IMR-90 (cell line): ENCODE results near the gene SAMD10. TPM values are rescaled to one million over a fixed set of nuclear protein-coding genes. Genes with fewer than 3 reads are reported as not detected.

Source experiments
- ATAC-seq: fragments of 200-7000 bp; cut with Tn5 transposase; 2 replicates; pipeline ENCODE4 v1.9.1; 2020; ENCODE audit warnings: low read depth, mild to moderate bottlenecking, moderate library complexity
- BruUV-seq: library from RNA; stranded (reverse); fragments of 400-500 nt; replicated peaks from 2 replicates; lab custom pipeline; 2021; lab: Mats Ljungman, UMichigan
- CTCF ChIA-PET: fragments of 300-600 bp; formaldehyde crosslinking; extraction: SDS; loops from one replicate; lab custom pipeline; 2021; ENCODE audit warnings: antibody characterized with exemption; lab: Yijun Ruan, JAX
- POLR2A ChIA-PET: fragments of 300-600 bp; sonication (Branson Sonifier 250); formaldehyde crosslinking; loops from one replicate; lab custom pipeline; 2022; ENCODE audit warnings: antibody characterized with exemption; ENCODE audit not compliant: unreplicated experiment; lab: Charles Lee
- DNase-seq: peaks from one replicate; pipeline ENCODE4 v3.0.0; 2013
- H2AFZ ChIP-seq: replicated peaks from 2 replicates; pipeline ENCODE3; 2013; ENCODE audit warnings: low read length, mild to moderate bottlenecking; ENCODE audit not compliant: poor library complexity
- H2AK5ac ChIP-seq: 2 replicates; pipeline ENCODE4 v1.6.1; 2013; ENCODE audit warnings: low read depth, low read length, inconsistent platforms
- H2AK9ac ChIP-seq: replicated peaks from 2 replicates; pipeline ENCODE3; 2013; ENCODE audit warnings: mild to moderate bottlenecking, low read depth, low read length, moderate library complexity; ENCODE audit not compliant: poor library complexity
- H2BK120ac ChIP-seq: 2 replicates; pipeline ENCODE4 v1.6.1; 2013; ENCODE audit warnings: low read depth, low read length, inconsistent platforms
- H2BK15ac ChIP-seq: 3 replicates; pipeline ENCODE4 v1.6.1; 2013; ENCODE audit warnings: low read depth, low read length, inconsistent platforms
- H2BK20ac ChIP-seq: 2 replicates; pipeline ENCODE4 v1.6.1; 2013; ENCODE audit warnings: low read depth, mild to moderate bottlenecking, inconsistent platforms, low read length, moderate library complexity
- H2BK5ac ChIP-seq: 2 replicates; pipeline ENCODE4 v1.6.1; 2013; ENCODE audit warnings: mild to moderate bottlenecking, low read depth, low read length, inconsistent platforms; ENCODE audit not compliant: poor library complexity, severe bottlenecking
- H3K14ac ChIP-seq: replicated peaks from 2 replicates; pipeline ENCODE4 v1.6.1; 2013; ENCODE audit warnings: low read depth, low read length, inconsistent platforms
- H3K18ac ChIP-seq: 2 replicates; pipeline ENCODE4 v1.6.1; 2013; ENCODE audit warnings: low read depth, low read length, control low read depth
- H3K23ac ChIP-seq: 2 replicates; pipeline ENCODE4 v1.6.1; 2013; ENCODE audit warnings: low read depth, low read length, inconsistent platforms
- H3K27ac ChIP-seq: 2 replicates; pipeline ENCODE4 v1.5.1; 2013; ENCODE audit warnings: mild to moderate bottlenecking, control low read depth, low read length; ENCODE audit not compliant: insufficient read depth
- H3K27me3 ChIP-seq: 2 replicates; pipeline ENCODE4 v1.6.1; 2013; ENCODE audit warnings: low read length; ENCODE audit not compliant: control insufficient read depth, insufficient read depth
- H3K36me3 ChIP-seq: 2 replicates; pipeline ENCODE4 v1.6.1; 2013; ENCODE audit warnings: low read length, mixed read lengths; ENCODE audit not compliant: control insufficient read depth, insufficient read depth
- H3K4ac ChIP-seq: 2 replicates; pipeline ENCODE4 v1.6.1; 2013; ENCODE audit warnings: low read depth, low read length, inconsistent platforms
- H3K4me1 ChIP-seq: 2 replicates; pipeline ENCODE4 v1.6.1; 2013; ENCODE audit warnings: low read length, mixed read lengths; ENCODE audit not compliant: control insufficient read depth, insufficient read depth
- H3K4me2 ChIP-seq: 2 replicates; pipeline ENCODE4 v1.6.1; 2013; ENCODE audit warnings: low read depth, mild to moderate bottlenecking, control low read depth, low read length, moderate library complexity
- H3K4me3 ChIP-seq: 2 replicates; pipeline ENCODE4 v1.5.1; 2013; ENCODE audit warnings: low read depth, mild to moderate bottlenecking, control low read depth, low read length, moderate library complexity; ENCODE audit not compliant: insufficient read depth
- H3K56ac ChIP-seq: 2 replicates; pipeline ENCODE4 v1.6.1; 2013; ENCODE audit warnings: low read length, inconsistent platforms; ENCODE audit not compliant: insufficient read depth; ENCODE audit errors: extremely low read depth
- H3K79me1 ChIP-seq, 2 experiments: 2 replicates each; pipeline ENCODE4 v1.6.1; 2013; ENCODE audit warnings: low read length in 2 of 2, inconsistent platforms in 1 of 2, low read depth in 1 of 2
- H3K9ac ChIP-seq: 2 replicates; pipeline ENCODE4 v1.6.1; 2013; ENCODE audit warnings: low read depth, low read length, control low read depth
- H3K9me1 ChIP-seq: 2 replicates; pipeline ENCODE4 v1.6.1; 2013; ENCODE audit warnings: low read length, inconsistent platforms; ENCODE audit not compliant: insufficient read depth
- H3K9me3 ChIP-seq: 2 replicates; pipeline ENCODE4 v1.6.1; 2013; ENCODE audit warnings: low read length; ENCODE audit not compliant: control insufficient read depth, insufficient read depth
- H4K20me1 ChIP-seq: 2 replicates; pipeline ENCODE4 v1.6.1; 2013; ENCODE audit warnings: low read length, inconsistent platforms; ENCODE audit not compliant: insufficient read depth
- H4K5ac ChIP-seq: 2 replicates; pipeline ENCODE4 v1.6.1; 2013; ENCODE audit warnings: mild to moderate bottlenecking, low read depth, low read length, control low read depth
- H4K8ac ChIP-seq, 2 experiments: 2 replicates each; pipeline ENCODE4 v1.6.1; 2013; ENCODE audit warnings: low read depth in 2 of 2, low read length in 2 of 2, control low read depth in 1 of 2, inconsistent platforms in 1 of 2
- H4K91ac ChIP-seq: 2 replicates; pipeline ENCODE4 v1.6.1; 2013; ENCODE audit warnings: low read depth, low read length, inconsistent platforms; ENCODE audit not compliant: insufficient read depth
- BHLHE40 ChIP-seq: fragments of 150-350 bp; IDR thresholded peaks from 2 replicates; pipeline ENCODE4 v1.6.1; 2016; ENCODE audit warnings: mild to moderate bottlenecking, low read depth, low read length
- CEBPB ChIP-seq: IDR thresholded peaks from 2 replicates; pipeline ENCODE4 v1.6.1; 2012; ENCODE audit warnings: low read depth, low read length, improper control_type of control experiment
- CHD1 ChIP-seq: IDR thresholded peaks from 2 replicates; pipeline ENCODE4 v1.6.1; 2012; ENCODE audit warnings: low read depth, low read length, improper control_type of control experiment
- FOS ChIP-seq: fragments of 150-350 bp; IDR thresholded peaks from 2 replicates; pipeline ENCODE4 v1.6.1; 2016; ENCODE audit warnings: low read depth, low read length
- MAFK ChIP-seq: IDR thresholded peaks from 2 replicates; pipeline ENCODE4 v1.6.1; 2012; ENCODE audit warnings: low read depth, low read length, improper control_type of control experiment
- MAZ ChIP-seq: IDR thresholded peaks from 2 replicates; pipeline ENCODE4 v1.6.1; 2012; ENCODE audit warnings: low read depth, mild to moderate bottlenecking, low read length, improper control_type of control experiment, moderate library complexity, borderline replicate concordance
- MXI1 ChIP-seq: IDR thresholded peaks from 2 replicates; pipeline ENCODE4 v1.6.1; 2012; ENCODE audit warnings: low read depth, mild to moderate bottlenecking, low read length, moderate library complexity, borderline replicate concordance
- NFE2L2 ChIP-seq: fragments of 150-350 bp; IDR thresholded peaks from 2 replicates; pipeline ENCODE4 v1.6.1; 2016; ENCODE audit warnings: low read depth, mild to moderate bottlenecking, low read length
- POLR2A ChIP-seq: IDR thresholded peaks from 2 replicates; pipeline ENCODE4 v1.6.1; 2012; ENCODE audit warnings: mild to moderate bottlenecking, low read depth, low read length
- RAD21 ChIP-seq: IDR thresholded peaks from 2 replicates; pipeline ENCODE4 v1.6.1; 2012; ENCODE audit warnings: low read length, improper control_type of control experiment
- RCOR1 ChIP-seq: IDR thresholded peaks from 2 replicates; pipeline ENCODE4 v1.6.1; 2012; ENCODE audit warnings: mild to moderate bottlenecking, low read length, improper control_type of control experiment; ENCODE audit not compliant: insufficient replicate concordance
- RFX5 ChIP-seq: IDR thresholded peaks from 2 replicates; pipeline ENCODE4 v1.8.0; 2012; ENCODE audit warnings: low read depth, mild to moderate bottlenecking, low read length, moderate library complexity
- SMC3 ChIP-seq: fragments of 150-350 bp; IDR thresholded peaks from 2 replicates; pipeline ENCODE4 v1.6.1; 2016; ENCODE audit warnings: low read depth, mild to moderate bottlenecking, antibody characterized with exemption, low read length, moderate library complexity
- WGBS, 2 experiments: methylation state at CpG; one replicate each; pipeline versions ENCODE4 v1.1.5 to v1.1.7; 2013; ENCODE audit warnings: missing lambda C conversion rate in 2 of 2; ENCODE audit not compliant: insufficient read length in 1 of 2; ENCODE audit errors: extremely low coverage in 2 of 2; 5-methylcytosine and 5-hydroxymethylcytosine counted together
- dilution Hi-C: fragments of 300-500 bp; cut with HindIII; formaldehyde crosslinking; loops from one replicate; pipeline ENCODE4 v1.14.3; 2018; ENCODE audit warnings: low sequenced_read_pairs; ENCODE audit not compliant: unreplicated experiment
- in situ Hi-C: fragments of 300-500 bp; cut with MboI; formaldehyde crosslinking; loops from 3 replicates; pipeline ENCODE4 v1.14.3; 2019; ENCODE audit warnings: low sequenced_read_pairs, inconsistent platforms, mixed read lengths
- intact Hi-C: fragments of 100-400 bp; cut with micrococcal nuclease; formaldehyde crosslinking; loops from 2 replicates; pipeline ENCODE4 v1.10.0; 2022
- polyA plus RNA-seq, 3 experiments: library from polyadenylated mRNA; depleted of rRNA; stranded (reverse); fragments of >200 nt; gene quantifications; 2 replicates each; pipeline ENCODE4 v1.2.3, GENCODE V29; 2012; ENCODE audit warnings: low replicate concordance in 1 of 3
- total RNA-seq: library from RNA; depleted of rRNA; stranded (reverse); fragments of >200 nt; gene quantifications from 2 replicates; pipeline ENCODE4 v1.2.3, GENCODE V29; 2012
- TF ChIP-seq, protein P1 (sequence below): fragments of 150-350 bp; IDR thresholded peaks from 2 replicates; pipeline ENCODE4 v1.6.1; 2017; ENCODE audit warnings: mild to moderate bottlenecking, antibody characterized with exemption, low read length, low read depth
- TF ChIP-seq, protein P2 (sequence below): conservative IDR thresholded peaks from 2 replicates; pipeline ENCODE4 v1.5.1; 2012; ENCODE audit warnings: mild to moderate bottlenecking, low read depth, low read length, improper control_type of control experiment
- TF ChIP-seq, protein P3 (sequence below): fragments of 150-350 bp; IDR thresholded peaks from 2 replicates; pipeline ENCODE4 v1.6.1; 2016; ENCODE audit warnings: low read depth, mild to moderate bottlenecking, low read length, moderate library complexity, borderline replicate concordance

The SAMD10 gene
- total and polyA plus RNA-seq, 2 of the 4 experiments (the other 2 are of a cell fraction), result 0.54 to 4.1 TPM

DNA sequence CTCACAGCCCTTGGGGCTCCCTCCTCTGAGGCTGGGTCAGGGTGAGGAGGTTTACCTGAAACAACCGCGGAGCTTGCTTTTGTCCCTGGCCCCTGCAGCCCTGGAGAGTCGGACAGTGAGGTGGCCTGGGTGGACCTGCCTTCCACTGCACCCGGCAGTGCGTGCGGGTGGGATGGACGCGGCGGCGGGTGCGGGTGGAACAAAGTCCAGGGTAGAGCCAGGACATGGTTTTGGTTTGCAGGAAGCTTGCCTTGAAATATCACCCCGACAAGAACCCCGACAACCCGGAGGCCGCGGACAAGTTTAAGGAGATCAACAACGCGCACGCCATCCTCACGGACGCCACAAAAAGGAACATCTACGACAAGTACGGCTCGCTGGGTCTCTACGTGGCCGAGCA is 50.4 kb downstream of the SAMD10 start:
- ChIA-PET POLR2A (no interaction called here), CTCF (no interaction called here)
- peaks cover 59% of the 10 kb centered on the region for H3K36me3 ChIP-seq
- H3K4me2 ChIP-seq, result no peak overlapping the region
- DNase-seq (no peak), ATAC-seq (no peak)
- no peak overlapping the region for H4K8ac ChIP-seq
- dilution Hi-C loops (no loop called here), in situ Hi-C loops (no loop called here), intact Hi-C loops (no loop called here)
- no peak overlapping the region for H4K5ac ChIP-seq
- no peak overlapping the region for H3K56ac ChIP-seq
- no peak overlapping the region for H3K18ac ChIP-seq
- no peak overlapping the region for H4K91ac ChIP-seq
- no TSS peak for BruUV-seq
- no peak overlapping the region for H2AFZ ChIP-seq
- no peak overlapping the region for H3K4me3 ChIP-seq
- H2AK5ac ChIP-seq, result no peak overlapping the region
- no peak overlapping the region for H2BK20ac ChIP-seq
- H4K20me1 ChIP-seq, result peaks cover 74% of the 10 kb centered on the region
- WGBS, 2 experiments, result 98% methylated on average over 16 of the region's 26 CpGs; no CpG with 5 or more reads in 1 of the 2 experiments
- peaks cover 32 to 60% of the 10 kb centered on the region in 2 experiments for H3K79me1 ChIP-seq
- H2BK15ac ChIP-seq, result no peak overlapping the region
- no peak overlapping the region for H2BK5ac ChIP-seq
- no peak for TF ChIP-seq RCOR1
- TF ChIP-seq RAD21, result no peak
- no peak for TF ChIP-seq SMC3
- TF ChIP-seq CHD1, result no peak
- TF ChIP-seq MAZ, result no peak
- TF ChIP-seq, protein P1, sequence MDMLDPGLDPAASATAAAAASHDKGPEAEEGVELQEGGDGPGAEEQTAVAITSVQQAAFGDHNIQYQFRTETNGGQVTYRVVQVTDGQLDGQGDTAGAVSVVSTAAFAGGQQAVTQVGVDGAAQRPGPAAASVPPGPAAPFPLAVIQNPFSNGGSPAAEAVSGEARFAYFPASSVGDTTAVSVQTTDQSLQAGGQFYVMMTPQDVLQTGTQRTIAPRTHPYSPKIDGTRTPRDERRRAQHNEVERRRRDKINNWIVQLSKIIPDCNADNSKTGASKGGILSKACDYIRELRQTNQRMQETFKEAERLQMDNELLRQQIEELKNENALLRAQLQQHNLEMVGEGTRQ, result no peak
- TF ChIP-seq NFE2L2, result no peak
- no peak for TF ChIP-seq MAFK
- TF ChIP-seq POLR2A, result no peak
- TF ChIP-seq CEBPB, result no peak
- TF ChIP-seq MXI1, result no peak
- TF ChIP-seq FOS, result no peak
- TF ChIP-seq, protein P2, sequence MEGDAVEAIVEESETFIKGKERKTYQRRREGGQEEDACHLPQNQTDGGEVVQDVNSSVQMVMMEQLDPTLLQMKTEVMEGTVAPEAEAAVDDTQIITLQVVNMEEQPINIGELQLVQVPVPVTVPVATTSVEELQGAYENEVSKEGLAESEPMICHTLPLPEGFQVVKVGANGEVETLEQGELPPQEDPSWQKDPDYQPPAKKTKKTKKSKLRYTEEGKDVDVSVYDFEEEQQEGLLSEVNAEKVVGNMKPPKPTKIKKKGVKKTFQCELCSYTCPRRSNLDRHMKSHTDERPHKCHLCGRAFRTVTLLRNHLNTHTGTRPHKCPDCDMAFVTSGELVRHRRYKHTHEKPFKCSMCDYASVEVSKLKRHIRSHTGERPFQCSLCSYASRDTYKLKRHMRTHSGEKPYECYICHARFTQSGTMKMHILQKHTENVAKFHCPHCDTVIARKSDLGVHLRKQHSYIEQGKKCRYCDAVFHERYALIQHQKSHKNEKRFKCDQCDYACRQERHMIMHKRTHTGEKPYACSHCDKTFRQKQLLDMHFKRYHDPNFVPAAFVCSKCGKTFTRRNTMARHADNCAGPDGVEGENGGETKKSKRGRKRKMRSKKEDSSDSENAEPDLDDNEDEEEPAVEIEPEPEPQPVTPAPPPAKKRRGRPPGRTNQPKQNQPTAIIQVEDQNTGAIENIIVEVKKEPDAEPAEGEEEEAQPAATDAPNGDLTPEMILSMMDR, result no peak
- no peak for TF ChIP-seq RFX5
- TF ChIP-seq BHLHE40, result no peak
- TF ChIP-seq, protein P3, sequence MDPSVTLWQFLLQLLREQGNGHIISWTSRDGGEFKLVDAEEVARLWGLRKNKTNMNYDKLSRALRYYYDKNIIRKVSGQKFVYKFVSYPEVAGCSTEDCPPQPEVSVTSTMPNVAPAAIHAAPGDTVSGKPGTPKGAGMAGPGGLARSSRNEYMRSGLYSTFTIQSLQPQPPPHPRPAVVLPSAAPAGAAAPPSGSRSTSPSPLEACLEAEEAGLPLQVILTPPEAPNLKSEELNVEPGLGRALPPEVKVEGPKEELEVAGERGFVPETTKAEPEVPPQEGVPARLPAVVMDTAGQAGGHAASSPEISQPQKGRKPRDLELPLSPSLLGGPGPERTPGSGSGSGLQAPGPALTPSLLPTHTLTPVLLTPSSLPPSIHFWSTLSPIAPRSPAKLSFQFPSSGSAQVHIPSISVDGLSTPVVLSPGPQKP, result no peak
- no peak overlapping the region for H3K14ac ChIP-seq
- no peak overlapping the region for H2AK9ac ChIP-seq
- no peaks in the 10 kb centered on the region for H3K4me1 ChIP-seq
- no peaks in the 10 kb centered on the region for H3K27me3 ChIP-seq
- 0 out of 2 replicates have a peak, but pooled peaks cover 8% of the 10 kb centered on the region for H3K9me1 ChIP-seq
- H2BK120ac ChIP-seq, result no peak overlapping the region
- H3K27ac ChIP-seq, result no peak overlapping the region
- H3K9ac ChIP-seq, result no peak overlapping the region
- no peaks in the 10 kb centered on the region for H3K9me3 ChIP-seq
- H3K23ac ChIP-seq, result no peak overlapping the region
- no peak overlapping the region for H3K4ac ChIP-seq
